Epithelial cell of proximal tubule (primary cell): Measurements from ENCODE around the gene KRTAP16-1. TPM values are rescaled to one million over a fixed set of nuclear protein-coding genes. Genes with fewer than 3 reads are reported as not detected.
"Not testable (repeated sequence)": the region's sequence is repeated elsewhere in the genome, so short reads cannot be mapped to it uniquely, and the experiment has no call there.

Experiments
- DNase-seq: peaks from one replicate; pipeline ENCODE4 v3.0.0-alpha.2; 2011; ENCODE audit warnings: low read depth
- H3K4me3 ChIP-seq: 2 replicates; pipeline ENCODE4 v1.5.1; 2011; ENCODE audit warnings: low read depth, mild to moderate bottlenecking, low read length
- total RNA-seq: library from RNA; depleted of rRNA; stranded (reverse); fragments of >200 nt; gene quantifications from 2 replicates; pipeline ENCODE4 v1.2.3, GENCODE V29; 2015
- TF ChIP-seq, protein P1 (sequence below): conservative IDR thresholded peaks from 2 replicates; pipeline ENCODE4 v1.5.1; 2012; ENCODE audit warnings: low read depth, mild to moderate bottlenecking, low read length

KRTAP16-1 gene, protein sequence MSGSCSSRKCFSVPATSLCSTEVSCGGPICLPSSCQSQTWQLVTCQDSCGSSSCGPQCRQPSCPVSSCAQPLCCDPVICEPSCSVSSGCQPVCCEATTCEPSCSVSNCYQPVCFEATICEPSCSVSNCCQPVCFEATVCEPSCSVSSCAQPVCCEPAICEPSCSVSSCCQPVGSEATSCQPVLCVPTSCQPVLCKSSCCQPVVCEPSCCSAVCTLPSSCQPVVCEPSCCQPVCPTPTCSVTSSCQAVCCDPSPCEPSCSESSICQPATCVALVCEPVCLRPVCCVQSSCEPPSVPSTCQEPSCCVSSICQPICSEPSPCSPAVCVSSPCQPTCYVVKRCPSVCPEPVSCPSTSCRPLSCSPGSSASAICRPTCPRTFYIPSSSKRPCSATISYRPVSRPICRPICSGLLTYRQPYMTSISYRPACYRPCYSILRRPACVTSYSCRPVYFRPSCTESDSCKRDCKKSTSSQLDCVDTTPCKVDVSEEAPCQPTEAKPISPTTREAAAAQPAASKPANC
- not detected in 2 replicates for total RNA-seq

DNA sequence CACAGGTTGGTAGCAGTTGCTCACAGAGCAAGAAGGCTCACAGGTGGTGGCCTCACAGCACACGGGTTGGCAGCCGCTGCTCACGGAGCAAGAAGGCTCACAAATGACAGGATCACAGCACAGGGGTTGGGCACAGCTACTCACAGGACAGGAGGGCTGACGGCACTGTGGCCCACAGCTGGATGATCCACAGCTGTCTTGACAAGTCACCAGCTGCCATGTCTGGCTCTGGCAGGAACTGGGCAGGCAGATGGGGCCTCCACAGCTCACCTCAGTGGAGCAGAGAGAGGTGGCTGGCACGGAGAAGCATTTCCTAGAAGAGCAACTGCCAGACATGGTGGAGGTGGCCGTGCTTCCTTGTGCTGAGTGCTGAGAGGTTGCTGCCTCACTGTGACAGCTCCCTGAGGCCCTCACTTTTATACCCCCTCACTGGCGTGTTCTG is at the start of gene KRTAP16-1:
Gene KRTAP16-1 (minus strand): TSS at position 392 of the 442 bp plus-strand sequence. CDS start 56 bp downstream, at position 336.
- TF ChIP-seq, protein P1, sequence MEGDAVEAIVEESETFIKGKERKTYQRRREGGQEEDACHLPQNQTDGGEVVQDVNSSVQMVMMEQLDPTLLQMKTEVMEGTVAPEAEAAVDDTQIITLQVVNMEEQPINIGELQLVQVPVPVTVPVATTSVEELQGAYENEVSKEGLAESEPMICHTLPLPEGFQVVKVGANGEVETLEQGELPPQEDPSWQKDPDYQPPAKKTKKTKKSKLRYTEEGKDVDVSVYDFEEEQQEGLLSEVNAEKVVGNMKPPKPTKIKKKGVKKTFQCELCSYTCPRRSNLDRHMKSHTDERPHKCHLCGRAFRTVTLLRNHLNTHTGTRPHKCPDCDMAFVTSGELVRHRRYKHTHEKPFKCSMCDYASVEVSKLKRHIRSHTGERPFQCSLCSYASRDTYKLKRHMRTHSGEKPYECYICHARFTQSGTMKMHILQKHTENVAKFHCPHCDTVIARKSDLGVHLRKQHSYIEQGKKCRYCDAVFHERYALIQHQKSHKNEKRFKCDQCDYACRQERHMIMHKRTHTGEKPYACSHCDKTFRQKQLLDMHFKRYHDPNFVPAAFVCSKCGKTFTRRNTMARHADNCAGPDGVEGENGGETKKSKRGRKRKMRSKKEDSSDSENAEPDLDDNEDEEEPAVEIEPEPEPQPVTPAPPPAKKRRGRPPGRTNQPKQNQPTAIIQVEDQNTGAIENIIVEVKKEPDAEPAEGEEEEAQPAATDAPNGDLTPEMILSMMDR: no peak
- DNase-seq: no peak
- no peak within 1 kb of the TSS for H3K4me3 ChIP-seq

DNA sequence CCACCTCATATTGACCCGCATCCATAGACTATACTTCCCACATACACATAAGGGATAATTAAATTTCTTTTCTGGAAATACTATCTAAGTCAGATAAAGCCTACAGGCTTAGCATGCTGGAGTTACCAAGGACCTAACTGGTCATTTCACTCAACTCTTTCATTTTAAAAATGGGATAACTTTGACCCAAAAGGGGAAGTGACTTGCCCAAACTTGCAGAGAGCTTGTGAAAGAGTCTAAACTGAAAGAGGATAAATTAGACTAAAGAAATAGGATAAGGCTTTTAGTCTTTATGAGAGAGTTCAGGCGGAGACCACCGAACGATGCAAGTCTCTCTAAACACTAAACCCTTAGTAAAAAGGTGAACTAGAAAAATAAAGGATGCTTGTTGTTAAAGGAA is 45.4 kb upstream of the KRTAP16-1 start:
- no peak for DNase-seq
- TF ChIP-seq, protein P1: no peak
- H3K4me3 ChIP-seq: no peak overlapping the region

DNA sequence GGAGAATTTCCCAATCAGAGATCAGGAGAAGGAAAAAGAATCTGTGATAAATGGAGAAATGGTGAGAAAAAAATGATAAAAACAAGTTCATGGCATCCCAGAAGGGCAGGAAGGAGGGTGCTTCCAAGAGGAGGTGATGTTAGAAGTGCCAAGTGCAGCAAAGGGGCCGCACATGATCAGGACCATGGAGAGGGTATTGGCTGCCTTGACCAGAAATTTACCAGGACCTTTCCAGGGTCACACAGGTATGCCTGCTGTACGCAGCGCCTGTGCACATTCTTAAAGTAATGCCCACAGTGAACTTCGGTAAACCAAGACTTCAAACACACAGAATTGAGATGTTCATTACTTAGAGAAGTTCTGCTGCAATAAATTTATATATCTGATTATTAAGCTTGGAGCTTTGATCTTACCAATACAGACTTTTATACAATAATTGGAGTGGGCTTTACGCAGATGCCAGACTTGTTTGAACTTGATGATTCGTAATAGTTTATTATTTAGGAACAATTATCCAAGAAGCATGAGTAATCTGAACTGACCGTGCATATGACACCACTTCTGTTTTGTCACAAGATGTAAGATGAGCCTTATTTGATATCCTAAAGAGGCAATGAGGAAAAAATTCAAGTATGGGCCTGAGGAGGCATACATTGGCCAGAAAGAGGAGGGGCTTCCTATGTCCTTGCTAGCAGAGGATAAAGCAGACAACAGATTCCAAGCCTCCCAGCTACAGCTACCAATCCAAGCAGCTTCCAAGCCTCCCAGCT is 43.7 kb upstream of the KRTAP16-1 start:
- DNase-seq: no peak
- TF ChIP-seq, protein P1: no peak
- no peak overlapping the region for H3K4me3 ChIP-seq

DNA sequence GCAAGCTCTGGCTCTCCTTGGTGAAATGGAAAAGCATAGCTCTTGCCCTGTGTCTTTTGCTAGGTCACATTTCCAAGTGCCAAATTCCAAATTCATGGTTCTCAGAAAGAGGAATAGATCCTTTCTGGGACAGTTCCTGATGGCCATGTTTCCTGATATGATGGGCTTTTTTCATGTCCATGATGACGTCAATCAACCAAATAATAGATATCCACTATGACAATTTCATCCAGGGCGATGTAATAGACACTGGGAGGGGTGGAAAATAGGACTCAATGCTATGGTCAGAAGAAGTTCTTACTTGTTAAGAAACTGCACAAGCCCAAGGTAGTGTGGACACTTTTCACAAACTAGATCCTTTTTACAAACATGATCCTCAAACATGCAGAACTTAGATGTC is 42.1 kb upstream of the KRTAP16-1 start:
- DNase-seq: no peak
- TF ChIP-seq, protein P1: no peak
- H3K4me3 ChIP-seq: no peak overlapping the region

DNA sequence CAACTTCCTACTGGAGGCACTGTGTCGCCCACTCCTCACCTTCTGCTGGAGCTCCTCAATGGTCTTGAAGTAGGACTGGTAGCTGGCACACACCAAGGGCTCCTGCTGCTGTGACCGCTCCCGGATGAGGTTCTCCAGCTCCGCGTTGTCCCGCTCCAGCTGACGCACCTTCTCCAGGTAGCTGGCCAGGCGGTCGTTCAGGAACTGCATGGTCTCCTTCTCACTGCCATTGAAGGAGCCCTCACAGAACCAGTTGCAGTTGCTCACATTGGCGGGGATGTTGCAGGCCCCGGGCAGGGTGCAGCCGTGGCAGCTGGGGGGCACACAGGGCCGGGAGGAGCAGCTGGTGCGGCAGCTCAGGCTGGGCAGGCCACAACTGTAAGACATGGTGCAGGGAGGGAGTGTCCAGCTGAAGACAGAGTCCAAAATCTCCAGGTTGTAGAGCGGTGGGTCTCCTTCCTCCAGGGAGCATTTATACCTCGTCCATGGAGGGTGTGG is 41.3 kb upstream of the KRTAP16-1 start, which contains the start of gene KRT33A:
Gene KRT33A (minus strand): TSS at position 448 of the 498 bp plus-strand sequence. CDS start 61 bp downstream, at position 387.
- not testable (repeated sequence) for DNase-seq, H3K4me3 ChIP-seq

DNA sequence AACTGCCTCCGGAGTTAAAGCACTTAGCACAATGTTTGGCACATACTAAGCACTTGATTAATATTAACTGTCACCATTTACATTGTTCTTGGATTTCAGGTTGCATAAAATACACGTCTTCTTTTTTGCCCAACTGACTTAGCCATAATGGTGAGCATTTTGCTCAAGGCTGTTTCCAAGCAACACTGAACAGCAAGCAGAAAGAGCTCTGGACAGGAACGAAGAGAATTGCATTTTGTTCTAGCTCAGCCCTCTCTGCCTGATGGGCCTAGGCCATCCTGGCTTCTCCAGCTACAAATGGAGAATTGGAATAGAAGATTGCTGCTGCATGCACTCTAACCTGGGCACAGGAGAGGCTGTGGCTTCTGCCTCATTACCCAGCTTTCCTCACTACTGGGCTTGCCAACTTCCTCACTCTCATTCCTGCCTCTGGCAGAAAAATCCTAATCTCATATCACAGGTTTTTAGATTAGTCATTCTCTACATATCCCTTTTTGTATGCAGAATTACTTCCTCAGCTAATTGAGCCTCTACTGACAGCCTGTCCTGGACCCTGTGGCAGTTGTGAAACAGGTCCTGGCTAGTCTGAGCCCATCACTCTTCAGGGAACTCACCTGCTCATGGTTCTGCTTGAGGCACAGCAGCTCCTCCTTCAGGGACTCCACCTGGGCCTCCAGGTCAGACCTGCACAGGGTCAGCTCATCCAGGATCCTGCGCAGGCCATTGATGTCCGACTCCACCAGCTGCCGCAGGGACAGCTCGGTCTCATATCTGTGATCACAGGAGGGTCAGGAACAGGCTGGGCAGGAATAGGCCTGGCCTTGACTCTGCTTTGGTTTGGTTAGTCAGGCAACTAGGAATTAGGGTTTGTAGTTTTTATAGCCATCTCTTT is 39.0 kb upstream of the KRTAP16-1 start:
- H3K4me3 ChIP-seq: no peak overlapping the region
- TF ChIP-seq, protein P1: no peak
- DNase-seq: no peak

DNA sequence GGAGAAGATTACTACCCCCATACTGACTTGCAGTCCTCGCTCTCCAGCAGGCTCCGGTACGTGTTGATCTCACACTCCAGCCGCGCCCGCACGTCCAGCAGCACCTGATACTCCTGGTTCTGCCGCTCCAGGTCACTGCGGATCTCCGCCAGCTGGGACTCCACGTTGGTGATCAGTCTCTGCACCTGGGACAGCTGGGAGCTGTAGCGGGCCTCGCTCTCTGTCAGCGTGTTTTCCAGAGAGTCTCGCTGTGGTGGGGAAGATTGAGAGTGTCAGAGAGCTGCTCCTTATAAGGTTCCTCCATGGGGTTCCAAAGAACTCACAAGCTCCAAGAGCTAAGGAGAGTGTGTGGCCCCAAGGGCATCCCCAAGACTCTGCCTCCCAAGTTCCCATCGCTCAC is 37.3 kb upstream of the KRTAP16-1 start:
- not testable (repeated sequence) for DNase-seq, H3K4me3 ChIP-seq
